GM12878 (cell line): ENCODE results near the gene DUOX2. TPM values are rescaled to one million over a fixed set of nuclear protein-coding genes. Genes with fewer than 3 reads are reported as not detected.

ENCODE experiments used
- ATAC-seq: fragments of 200-7000 bp; cut with Tn5 transposase; 3 replicates; pipeline ENCODE4 v1.9.1; 2020; ENCODE audit warnings: mild to moderate bottlenecking, moderate library complexity
- BruUV-seq: library from RNA; stranded (reverse); fragments of 400-500 nt; replicated peaks from 2 replicates; lab custom pipeline; 2021; lab: Mats Ljungman, UMichigan
- CTCF ChIA-PET: fragments of 300-600 bp; sonication (Branson Sonifier 250); formaldehyde crosslinking; extraction: SDS; loops from one replicate; lab custom pipeline; 2021; ENCODE audit warnings: inconsistent platforms; lab: Yijun Ruan, JAX
- POLR2A ChIA-PET: fragments of 350-600 bp; formaldehyde crosslinking; extraction: SDS; loops from one replicate; lab custom pipeline; 2021; ENCODE audit warnings: inconsistent platforms; lab: Charles Lee
- RAD21 ChIA-PET: fragments of 300-600 bp; sonication (Branson Sonifier 250); formaldehyde crosslinking; loops from one replicate; lab custom pipeline; 2023; ENCODE audit warnings: antibody characterized with exemption; ENCODE audit not compliant: unreplicated experiment; lab: Charles Lee
- SMC1A ChIA-PET: fragments of 300-600 bp; sonication (Branson Sonifier 250); formaldehyde crosslinking; loops from one replicate; lab custom pipeline; 2023; ENCODE audit not compliant: unreplicated experiment, uncharacterized antibody; lab: Charles Lee
- DNase-seq: peaks from one replicate; pipeline ENCODE4 v3.0.0-alpha.2; 2011; ENCODE audit warnings: low read depth, low spot score
- FAIRE-seq: peaks from 3 replicates; lab custom pipeline; 2011; peaks lifted over from hg19 to GRCh38; lab: Jason Lieb, UNC
- H2AFZ ChIP-seq: 2 replicates; pipeline ENCODE4 v1.6.0; 2011; ENCODE audit warnings: low read depth, low read length, control low read depth; ENCODE audit not compliant: control insufficient read depth
- H3K27ac ChIP-seq: 2 replicates; pipeline ENCODE4 v1.5.1; 2011; ENCODE audit warnings: control low read depth; ENCODE audit not compliant: control insufficient read depth, insufficient read depth
- H3K27me3 ChIP-seq, 2 experiments: replicated peaks in 1 of 2; 2 replicates each; pipeline versions ENCODE4 v1.6.0 to v1.6.1; 2011; ENCODE audit warnings: low read length in 1 of 2; ENCODE audit not compliant: control insufficient read depth in 2 of 2, insufficient read depth in 2 of 2
- H3K36me3 ChIP-seq, 2 experiments: 2 replicates each; pipeline ENCODE4 v1.5.1; 2011; ENCODE audit warnings: low read length in 1 of 2; ENCODE audit not compliant: control insufficient read depth in 2 of 2, insufficient read depth in 2 of 2
- H3K4me1 ChIP-seq: 2 replicates; pipeline ENCODE4 v1.6.1; 2011; ENCODE audit warnings: mild to moderate bottlenecking, low read length, moderate library complexity, mixed read lengths; ENCODE audit not compliant: control insufficient read depth, insufficient read depth
- H3K4me2 ChIP-seq: 2 replicates; pipeline ENCODE4 v1.6.0; 2011; ENCODE audit warnings: control low read depth; ENCODE audit not compliant: control insufficient read depth, insufficient read depth
- H3K4me3 ChIP-seq: fragments of 200-600 bp; sonication (generic); 2 replicates; pipeline ENCODE4 v1.5.1; 2016
- H3K79me2 ChIP-seq: 2 replicates; pipeline ENCODE4 v1.6.0; 2011; ENCODE audit warnings: low read length; ENCODE audit not compliant: control insufficient read depth, insufficient read depth
- H3K9ac ChIP-seq: 2 replicates; pipeline ENCODE4 v1.8.0; 2011; ENCODE audit warnings: low read length, control low read depth, mixed read lengths; ENCODE audit not compliant: control insufficient read depth, insufficient read depth
- H3K9me3 ChIP-seq: replicated peaks from 3 replicates; pipeline ENCODE4 v1.5.1; 2011; ENCODE audit warnings: mild to moderate bottlenecking, low read length; ENCODE audit not compliant: control insufficient read depth, insufficient read depth
- H4K20me1 ChIP-seq: 2 replicates; pipeline ENCODE4 v1.6.0; 2011; ENCODE audit not compliant: control insufficient read depth, insufficient read depth
- CEBPB ChIP-seq, 2 experiments: fragments of 150-350 bp in 1 of 2; IDR thresholded peaks; 2 replicates each; pipeline ENCODE4 v1.6.1; 2012 to 2014; ENCODE audit warnings: low read depth in 2 of 2, low read length in 2 of 2, borderline replicate concordance in 1 of 2, inconsistent platforms in 1 of 2
- CHD4 ChIP-seq: fragments of 200-600 bp; sonication (generic); IDR thresholded peaks from 2 replicates; pipeline ENCODE4 v1.6.1; 2016; ENCODE audit warnings: mild to moderate bottlenecking
- CREM ChIP-seq: IDR thresholded peaks from 2 replicates; pipeline ENCODE4 v1.6.1; 2014; ENCODE audit warnings: antibody characterized with exemption, low read depth
- EED ChIP-seq: sonication (generic); IDR thresholded peaks from 2 replicates; pipeline ENCODE4 v1.6.1; 2016; ENCODE audit warnings: antibody characterized with exemption, low read depth
- HDAC6 ChIP-seq: fragments of 200-600 bp; sonication (generic); IDR thresholded peaks from one replicate; pipeline ENCODE4 v1.8.0; 2017; ENCODE audit warnings: antibody characterized with exemption; ENCODE audit not compliant: unreplicated experiment
- IRF3 ChIP-seq: fragments of 450-650 bp; IDR thresholded peaks from 2 replicates; pipeline ENCODE4 v1.6.1; 2014; ENCODE audit warnings: mild to moderate bottlenecking
- KLF5 ChIP-seq: fragments of 450-650 bp; IDR thresholded peaks from 2 replicates; pipeline ENCODE4 v1.6.1; 2014; ENCODE audit warnings: mild to moderate bottlenecking; ENCODE audit not compliant: partially characterized antibody
- NR2F1 ChIP-seq: fragments of 450-650 bp; conservative IDR thresholded peaks from 2 replicates; pipeline ENCODE4 v1.6.1; 2017; ENCODE audit warnings: mild to moderate bottlenecking
- RAD51 ChIP-seq: fragments of 450-650 bp; IDR thresholded peaks from 2 replicates; pipeline ENCODE4 v1.6.1; 2016; ENCODE audit warnings: moderate library complexity, mild to moderate bottlenecking, inconsistent platforms
- RBBP5 ChIP-seq: fragments of 200-600 bp; sonication (generic); conservative IDR thresholded peaks from 2 replicates; pipeline ENCODE4 v1.6.1; 2016
- RUNX3 ChIP-seq: IDR thresholded peaks from 2 replicates; pipeline ENCODE4 v1.6.1; 2012; ENCODE audit warnings: low read length, inconsistent platforms
- SMAD1 ChIP-seq: fragments of 450-650 bp; IDR thresholded peaks from 2 replicates; pipeline ENCODE4 v1.6.1; 2018; ENCODE audit warnings: mild to moderate bottlenecking, low read depth; ENCODE audit not compliant: partially characterized antibody
- TCF3 ChIP-seq: IDR thresholded peaks from 2 replicates; pipeline ENCODE4 v1.6.1; 2012; ENCODE audit warnings: low read depth, mild to moderate bottlenecking, low read length, borderline replicate concordance; ENCODE audit not compliant: insufficient read depth
- ZBTB33 ChIP-seq: fragments of 450-650 bp; IDR thresholded peaks from 2 replicates; pipeline ENCODE4 v1.6.1; 2017; ENCODE audit warnings: mild to moderate bottlenecking
- ZNF217 ChIP-seq: fragments of 450-650 bp; IDR thresholded peaks from 2 replicates; pipeline ENCODE4 v1.6.1; 2017; ENCODE audit warnings: antibody characterized with exemption, mild to moderate bottlenecking
- ZNF622 ChIP-seq: fragments of 450-650 bp; IDR thresholded peaks from 2 replicates; pipeline ENCODE4 v1.6.1; 2017; ENCODE audit warnings: mild to moderate bottlenecking, inconsistent platforms
- WGBS: methylation state at CpG from one replicate; pipeline ENCODE4 v1.1.6; 2016; ENCODE audit warnings: low lambda C conversion rate; ENCODE audit not compliant: insufficient replicate concordance, insufficient coverage; ENCODE audit errors: missing lambda C conversion rate; 5-methylcytosine and 5-hydroxymethylcytosine counted together
- in situ Hi-C: fragments of 300-500 bp; cut with MboI; formaldehyde crosslinking; loops from 9 replicates; pipeline ENCODE4 v1.14.3; 2018; ENCODE audit warnings: mixed read lengths
- intact Hi-C: fragments of 100-400 bp; cut with micrococcal nuclease; formaldehyde crosslinking; loops from one replicate; pipeline ENCODE4 v1.14.2; 2022; ENCODE audit not compliant: unreplicated experiment
- polyA plus RNA-seq, 11 experiments: library from polyadenylated mRNA; depleted of rRNA in 4 of 11; unstranded in 6 of 11; stranded (reverse) in 5 of 11; fragments of >200 nt; fragmentation: Nextera tagmentation in 4 of 11; fragmentation: Illumina TruSeq in 1 of 11; extraction: Ambion mirVana in 4 of 11; extraction: Trizol in 1 of 11; gene quantifications; 1 replicate in 1 of 11; 2 replicates in 10 of 11; pipeline versions ENCODE4 v1.2.1 to v1.2.3, GENCODE V29; 2011 to 2016; ENCODE audit warnings: inconsistent platforms in 2 of 11, missing spikeins in 2 of 11, low read depth in 1 of 11
- total RNA-seq, 4 experiments: library from RNA; depleted of rRNA in 3 of 4; stranded (reverse); fragments of >200 nt in 3 of 4; fragmentation: Illumina TruSeq in 1 of 4; extraction: Trizol in 1 of 4; gene quantifications; 2 replicates each; pipeline versions ENCODE4 v1.2.1 to v1.2.3, GENCODE V29; 2013 to 2021

DUOX2 gene
- total and polyA plus RNA-seq, 10 of the 15 experiments (the other 5 are each of a cell fraction or from before 2014, with no cell fraction given) = 0.05 TPM; not detected in 9

GRCh38 chr15:45106002-45106790, 7.8 kb downstream of the DUOX2 start:
- no peaks in the 10 kb centered on the region for H3K9me3 ChIP-seq
- TF ChIP-seq RBBP5 (no peak), CREM (no peak), ZNF217 (no peak), ZNF622 (no peak)
- H3K4me3 ChIP-seq = no peak overlapping the region
- POLR2A ChIA-PET = no interaction called here
- DNase-seq (no peak), FAIRE-seq (no peak), ATAC-seq (no peak)
- H4K20me1 ChIP-seq = no peaks in the 10 kb centered on the region; the same call in 1 of the 2 replicates
- no TSS peak for BruUV-seq
- no peak overlapping the region for H3K4me2 ChIP-seq
- SMC1A ChIA-PET = no interaction called here
- no peaks in the 10 kb centered on the region for H3K36me3 ChIP-seq
- 46% methylated on average over 15 of the region's 15 CpGs for WGBS
- RAD21 ChIA-PET = interaction anchor here (2.2 kb wide), 1 partner anchor 12 kb away, joined by 6 read pairs; no protein-coding TSS in a partner anchor
- no peak overlapping the region for H3K9ac ChIP-seq
- H2AFZ ChIP-seq = no peak overlapping the region
- intact Hi-C loops = no loop called here
- H3K4me1 ChIP-seq = no peaks in the 10 kb centered on the region
- CTCF ChIA-PET = interaction anchor here (0.8 kb wide), 1 partner anchor 12 kb away, joined by 4 read pairs; no protein-coding TSS in a partner anchor
- H3K27ac ChIP-seq = no peak overlapping the region
- no peaks in the 10 kb centered on the region for H3K79me2 ChIP-seq
- no peaks in the 10 kb centered on the region for H3K27me3 ChIP-seq
- in situ Hi-C loops = no loop called here

- Histone ChIP-seq H3K4me1 (no peaks in the 10 kb centered on the region), H3K36me3 (no peaks in the 10 kb centered on the region), H2AFZ (no peak overlapping the region), H3K27me3 (no peaks in the 10 kb centered on the region), H3K9ac (no peak overlapping the region), H3K79me2 (no peaks in the 10 kb centered on the region), H3K4me2 (no peak overlapping the region), H3K4me3 (no peak overlapping the region), H3K9me3 (no peaks in the 10 kb centered on the region), H3K27ac (no peak overlapping the region), H4K20me1 (no peaks in the 10 kb centered on the region; the same call in 1 of the 2 replicates)
- BruUV-seq = no TSS peak
- ChIA-PET SMC1A (no interaction called here), CTCF (interaction anchor here (1.0 kb wide), 1 partner anchor 13 kb away, joined by 4 read pairs; no protein-coding TSS in a partner anchor), POLR2A (interaction anchor here (0.6 kb wide), 1 partner anchor 11 kb away, joined by 3 read pairs; no protein-coding TSS in a partner anchor), RAD21 (interaction anchor here (2.2 kb wide), 1 partner anchor 12 kb away, joined by 6 read pairs; no protein-coding TSS in a partner anchor)
- ATAC-seq = no peak
- FAIRE-seq = no peak
- DNase-seq = no peak
- intact Hi-C loops (no loop called here), in situ Hi-C loops (no loop called here)
- 59% methylated on average over 11 of the region's 11 CpGs for WGBS
- TF ChIP-seq CEBPB (IDR thresholded peaks at IDR 0.05; ENCODE audit: borderline replicate concordance in 1 of 2, low read depth in 2 of 2, low read length in 2 of 2) (no peak), SMAD1 (no peak), IRF3 (no peak), EED (no peak), RUNX3 (no peak), CHD4 (no peak), ZBTB33 (no peak), TCF3 (no peak), HDAC6 (no peak), NR2F1 (no peak), RAD51 (no peak), KLF5 (no peak)
Measured at GRCh38 chr15:45105586-45105985, 8.4 kb downstream of the DUOX2 start.
